ENCODE data around the gene CRELD2. TPM values are rescaled to one million over a fixed set of nuclear protein-coding genes. Genes with fewer than 3 reads are reported as not detected.

Gene CRELD2
- total RNA-seq, 2 donors from 2014 or later: 46.1 to 60.1 TPM

DNA sequence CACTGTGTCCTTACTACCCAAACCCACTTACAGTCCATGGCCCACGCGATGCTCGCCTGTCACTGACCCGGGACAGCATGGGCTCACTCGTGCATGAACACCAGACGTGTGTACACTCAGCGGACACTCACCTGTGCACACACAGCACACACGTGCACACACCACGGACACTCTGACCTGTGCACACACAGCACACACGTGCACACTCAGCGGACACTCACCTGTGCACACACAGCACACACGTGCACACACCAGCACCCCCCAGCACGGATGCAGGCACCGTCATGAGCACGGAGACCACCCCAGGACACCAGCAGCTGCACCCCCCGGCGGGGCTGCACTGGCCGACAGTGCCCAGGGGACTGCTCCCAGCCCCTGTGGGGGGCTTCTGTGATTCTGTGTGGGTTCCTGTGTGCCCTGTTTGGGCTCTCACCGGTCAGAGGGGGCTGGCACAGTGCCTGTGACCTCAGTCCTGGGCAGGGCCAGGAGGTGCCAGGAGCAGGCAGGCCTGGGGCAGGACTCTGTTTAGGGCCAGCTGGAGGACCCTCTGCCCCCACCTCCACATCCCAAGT lies 20.2 kb downstream of the CRELD2 start:
- H3K27ac ChIP-seq: no peak overlapping the region
- H3K9me3 ChIP-seq: no peaks in the 10 kb centered on the region
- DNase-seq (ENCODE audit: low spot score) (no peak), ATAC-seq (ENCODE audit: insufficient number of reproducible peaks, low FRiP score, low read depth) (no peak)
- peaks cover 28 to 30% of the 10 kb centered on the region in 2 donors for H3K4me1 ChIP-seq (ENCODE audit: control insufficient read depth in 1 of 2, low read depth in 2 of 2)
- no peaks in the 10 kb centered on the region for H3K36me3 ChIP-seq
- H3K4me3 ChIP-seq: no peak overlapping the region
- no peaks in the 10 kb centered on the region for H3K27me3 ChIP-seq (replicated peaks; ENCODE audit: insufficient read depth)
- TF ChIP-seq, protein P1, sequence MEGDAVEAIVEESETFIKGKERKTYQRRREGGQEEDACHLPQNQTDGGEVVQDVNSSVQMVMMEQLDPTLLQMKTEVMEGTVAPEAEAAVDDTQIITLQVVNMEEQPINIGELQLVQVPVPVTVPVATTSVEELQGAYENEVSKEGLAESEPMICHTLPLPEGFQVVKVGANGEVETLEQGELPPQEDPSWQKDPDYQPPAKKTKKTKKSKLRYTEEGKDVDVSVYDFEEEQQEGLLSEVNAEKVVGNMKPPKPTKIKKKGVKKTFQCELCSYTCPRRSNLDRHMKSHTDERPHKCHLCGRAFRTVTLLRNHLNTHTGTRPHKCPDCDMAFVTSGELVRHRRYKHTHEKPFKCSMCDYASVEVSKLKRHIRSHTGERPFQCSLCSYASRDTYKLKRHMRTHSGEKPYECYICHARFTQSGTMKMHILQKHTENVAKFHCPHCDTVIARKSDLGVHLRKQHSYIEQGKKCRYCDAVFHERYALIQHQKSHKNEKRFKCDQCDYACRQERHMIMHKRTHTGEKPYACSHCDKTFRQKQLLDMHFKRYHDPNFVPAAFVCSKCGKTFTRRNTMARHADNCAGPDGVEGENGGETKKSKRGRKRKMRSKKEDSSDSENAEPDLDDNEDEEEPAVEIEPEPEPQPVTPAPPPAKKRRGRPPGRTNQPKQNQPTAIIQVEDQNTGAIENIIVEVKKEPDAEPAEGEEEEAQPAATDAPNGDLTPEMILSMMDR (IDR thresholded peaks at IDR 0.05): no peak

DNA sequence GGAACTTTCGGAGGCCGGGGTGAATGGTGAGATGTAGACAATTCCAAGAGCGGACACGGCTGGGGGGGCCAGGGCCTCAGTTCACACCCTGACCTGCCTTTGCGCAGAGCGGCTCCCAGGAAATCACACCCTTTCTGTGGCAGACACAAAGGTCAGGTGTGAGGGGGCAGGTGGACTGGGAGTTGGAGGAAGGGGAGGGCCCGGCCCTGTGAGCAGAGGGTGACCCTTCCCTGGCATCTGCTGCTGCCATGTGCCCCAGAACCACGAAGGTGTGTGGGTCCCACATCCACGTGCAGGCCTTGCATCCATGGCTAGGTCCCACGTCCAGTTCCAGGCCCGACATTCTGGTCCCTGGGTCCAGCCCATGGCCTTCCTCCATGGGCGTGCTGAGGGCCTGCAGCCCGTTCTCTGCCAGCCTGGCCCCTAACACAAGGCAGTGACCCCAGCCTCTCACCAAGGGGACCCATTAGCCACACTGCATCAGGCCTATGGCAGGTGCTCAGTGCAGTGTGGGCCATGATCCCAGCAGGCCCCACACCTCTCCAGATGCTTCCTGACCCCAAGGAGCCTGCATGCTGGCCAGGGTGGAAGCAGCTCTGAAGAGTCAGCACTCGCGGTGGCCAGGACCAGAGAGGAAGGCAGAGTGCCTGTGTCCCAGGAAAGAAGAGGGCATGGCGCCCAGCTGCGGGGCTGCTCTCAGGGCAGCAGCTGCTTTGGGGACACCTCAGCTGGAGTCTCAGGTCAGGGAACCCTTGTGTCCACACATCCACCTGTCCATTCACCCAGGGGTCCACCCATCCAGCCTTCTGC lies 23.3 kb downstream of the CRELD2 start:
- DNase-seq (ENCODE audit: low spot score): no peak
- Histone ChIP-seq H3K4me1 (ENCODE audit: control insufficient read depth in 1 of 2, low read depth in 2 of 2) (peaks cover 11% of the 10 kb centered on the region in 2 donors), H3K27ac (no peak overlapping the region), H3K9me3 (no peaks in the 10 kb centered on the region), H3K36me3 (no peaks in the 10 kb centered on the region), H3K27me3 (replicated peaks; ENCODE audit: insufficient read depth) (no peaks in the 10 kb centered on the region), H3K4me3 (no peak overlapping the region)
- TF ChIP-seq, protein P1 (IDR thresholded peaks at IDR 0.05): no peak
- no peak for ATAC-seq (ENCODE audit: insufficient number of reproducible peaks, low FRiP score, low read depth)

DNA sequence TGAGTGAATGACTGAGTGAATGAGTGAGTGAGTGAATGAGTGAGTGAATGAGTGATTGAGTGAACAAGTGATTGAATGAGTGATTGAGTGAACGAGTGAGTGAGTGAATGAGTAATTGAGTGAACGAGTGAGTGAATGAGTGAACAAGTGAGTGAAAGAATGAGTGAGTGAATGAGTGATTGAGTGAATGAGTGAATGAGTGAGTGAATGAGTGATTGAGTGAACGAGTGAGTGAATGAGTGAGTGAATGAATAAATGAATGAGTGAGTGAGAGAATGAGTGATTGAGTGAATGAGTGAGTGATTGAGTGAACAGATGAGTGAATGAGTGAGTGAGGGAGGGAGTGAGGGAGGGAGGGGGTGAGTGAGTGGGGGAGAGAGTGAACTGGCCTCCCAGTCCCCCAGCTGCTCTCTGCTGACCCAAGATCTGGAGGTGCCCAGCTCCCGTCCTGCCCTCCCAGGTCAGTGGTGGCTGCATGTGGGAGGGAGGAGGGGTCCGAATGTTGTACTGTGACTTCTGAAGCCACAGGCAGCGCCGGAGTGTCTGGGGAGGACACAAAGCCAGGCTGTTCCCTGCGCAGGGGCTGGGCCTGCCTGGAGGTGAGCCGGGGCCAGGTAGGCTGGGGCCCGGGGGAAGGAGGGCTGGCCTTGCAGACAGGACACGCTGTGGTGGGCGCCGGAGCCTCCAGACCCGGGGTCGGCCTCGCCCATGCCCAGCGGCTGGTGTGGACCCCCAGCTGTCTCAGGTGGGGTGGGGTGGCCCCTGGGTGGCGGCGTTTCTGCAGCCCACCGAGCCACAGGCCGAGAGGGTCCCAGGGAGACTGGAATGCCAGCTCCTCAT lies 24.4 kb downstream of the CRELD2 start:
- DNase-seq (ENCODE audit: low spot score) (no peak), ATAC-seq (ENCODE audit: insufficient number of reproducible peaks, low FRiP score, low read depth) (no peak)
- Histone ChIP-seq H3K27me3 (replicated peaks; ENCODE audit: insufficient read depth) (no peaks in the 10 kb centered on the region), H3K36me3 (no peaks in the 10 kb centered on the region), H3K27ac (no peak overlapping the region), H3K9me3 (no peaks in the 10 kb centered on the region), H3K4me1 (ENCODE audit: control insufficient read depth in 1 of 2, low read depth in 2 of 2) (no peaks in the 10 kb centered on the region), H3K4me3 (no peak overlapping the region)
- TF ChIP-seq, protein P1 (IDR thresholded peaks at IDR 0.05): no peak

DNA sequence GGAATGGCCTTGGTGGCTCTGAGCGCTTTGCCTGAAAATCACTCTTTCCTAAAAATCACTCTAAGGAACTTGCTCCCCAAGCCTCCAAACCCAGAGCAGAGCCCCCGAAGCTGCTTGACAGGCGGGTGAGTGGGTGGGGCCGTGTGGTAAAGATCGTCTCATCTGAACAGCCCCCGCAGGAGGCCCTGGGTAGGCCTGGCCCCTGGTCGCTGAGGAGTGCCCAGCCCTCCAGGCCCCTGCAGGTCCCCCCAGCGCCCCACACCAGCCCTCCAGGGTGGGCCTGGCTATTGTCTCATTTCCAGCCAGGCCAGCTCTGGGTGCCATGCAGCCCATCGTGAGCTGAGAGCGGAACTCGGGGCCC lies 25.0 kb downstream of the CRELD2 start:
- Histone ChIP-seq H3K9me3 (no peaks in the 10 kb centered on the region), H3K27me3 (replicated peaks; ENCODE audit: insufficient read depth) (no peaks in the 10 kb centered on the region), H3K4me3 (no peak overlapping the region), H3K36me3 (no peaks in the 10 kb centered on the region), H3K4me1 (ENCODE audit: control insufficient read depth in 1 of 2, low read depth in 2 of 2) (no peaks in the 10 kb centered on the region), H3K27ac (no peak overlapping the region)
- no peak for DNase-seq (ENCODE audit: low spot score)
- ATAC-seq (ENCODE audit: insufficient number of reproducible peaks, low FRiP score, low read depth): no peak
- TF ChIP-seq, protein P1 (IDR thresholded peaks at IDR 0.05): no peak
